ENCODE data around the gene MAN1C1. TPM values are rescaled to one million over a fixed set of nuclear protein-coding genes. Genes with fewer than 3 reads are reported as not detected.

The MAN1C1 gene
- total RNA-seq, 4 donors from 2014 or later = 28.1 to 60.4 (median 32.7) TPM

GRCh38 chr1:25767437-25767770, 150.8 kb downstream of the MAN1C1 start:
- no peaks in the 10 kb centered on the region for H3K27me3 ChIP-seq
- no peaks in the 10 kb centered on the region for H3K9me3 ChIP-seq
- no peak overlapping the region for H3K27ac ChIP-seq
- no peak for DNase-seq
- H3K4me3 ChIP-seq (replicated peaks in 1 of 3) = no peak overlapping the region
- intact Hi-C loops (cut with DNase I) = no loop called here
- TF ChIP-seq POLR2A (IDR thresholded peaks at IDR 0.05) (no peak), CTCF (IDR thresholded peaks at IDR 0.05) (no peak)
- no peaks in the 10 kb centered on the region for H3K36me3 ChIP-seq
- H3K4me1 ChIP-seq = peaks cover 43 to 44% of the 10 kb centered on the region in 2 donors

GRCh38 chr1:25768999-25769398, 152.4 kb downstream of the MAN1C1 start:
- intact Hi-C loops (cut with DNase I) = no loop called here
- Histone ChIP-seq H3K4me3 (replicated peaks in 1 of 3) (no peak overlapping the region), H3K9me3 (no peaks in the 10 kb centered on the region), H3K27me3 (no peaks in the 10 kb centered on the region), H3K4me1 (peaks cover 43 to 44% of the 10 kb centered on the region in 2 donors), H3K27ac (no peak overlapping the region), H3K36me3 (no peaks in the 10 kb centered on the region)
- no peak for DNase-seq
- no peak for TF ChIP-seq POLR2A (IDR thresholded peaks at IDR 0.05)
- TF ChIP-seq CTCF (IDR thresholded peaks at IDR 0.05) = no peak
- WGBS, 2 donors = 95 to 96% methylated on average over 2 of the region's 2 CpGs

- DNase-seq = no peak
- Histone ChIP-seq H3K4me1 (peaks cover 42 to 44% of the 10 kb centered on the region in 2 donors), H3K9me3 (no peaks in the 10 kb centered on the region), H3K27ac (peak overlapping the region in 2 of 3 donors; percentile 2 to 83), H3K27me3 (no peaks in the 10 kb centered on the region), H3K4me3 (replicated peaks in 1 of 3) (no peak overlapping the region), H3K36me3 (no peaks in the 10 kb centered on the region)
- intact Hi-C loops (cut with DNase I) = no loop called here
- WGBS, 2 donors = 94% methylated on average over 16 to 26 of the region's 27 CpGs
- TF ChIP-seq CTCF (IDR thresholded peaks at IDR 0.05) (no peak), POLR2A (IDR thresholded peaks at IDR 0.05) (no peak)
Measured at GRCh38 chr1:25769625-25770383, 153.2 kb downstream of the MAN1C1 start.

GRCh38 chr1:25770541-25771220, 154.1 kb downstream of the MAN1C1 start:
- H3K4me1 ChIP-seq = peaks cover 34 to 37% of the 10 kb centered on the region in 2 donors
- no peak overlapping the region for H3K4me3 ChIP-seq (replicated peaks in 1 of 3)
- no peaks in the 10 kb centered on the region for H3K9me3 ChIP-seq
- no peaks in the 10 kb centered on the region for H3K36me3 ChIP-seq
- WGBS, 2 donors = 80 to 85% methylated on average over 14 of the region's 14 CpGs
- peak overlapping the region; percentile 2 to 83 (median 78) for H3K27ac ChIP-seq
- TF ChIP-seq CTCF (IDR thresholded peaks at IDR 0.05) (no peak), POLR2A (IDR thresholded peaks at IDR 0.05) (no peak)
- intact Hi-C loops (cut with DNase I) = no loop called here
- DNase-seq = no peak
- no peaks in the 10 kb centered on the region for H3K27me3 ChIP-seq
